Fibroblast of pulmonary artery (primary cell): Measurements from ENCODE around the gene CCSER1.
"Not testable (repeated sequence)": the region's sequence is repeated elsewhere in the genome, so short reads cannot be mapped to it uniquely, and the experiment has no call there.

Source experiments
- DNase-seq: peaks from one replicate; pipeline ENCODE4 v3.0.0-alpha.2; 2010; ENCODE audit warnings: low read depth
- H3K4me3 ChIP-seq: replicated peaks from 2 replicates; pipeline ENCODE4 v1.5.1; 2011; ENCODE audit warnings: low read depth, mild to moderate bottlenecking, control low read depth, low read length, moderate library complexity
- CTCF ChIP-seq: IDR thresholded peaks from 2 replicates; pipeline ENCODE4 v1.5.1; 2011; ENCODE audit warnings: mild to moderate bottlenecking, control low read depth, low read length, inconsistent platforms; ENCODE audit errors: missing control alignments

Gene CCSER1

GRCh38 chr4:91622925-91623602 lies 1495.9 kb downstream of the CCSER1 start:
- TF ChIP-seq CTCF: no peak
- H3K4me3 ChIP-seq: no peak overlapping the region
- DNase-seq: no peak

GRCh38 chr4:91623603-91623967 lies 1496.4 kb downstream of the CCSER1 start:
- not testable (repeated sequence) for DNase-seq, H3K4me3 ChIP-seq

GRCh38 chr4:91630054-91630453 lies 1502.9 kb downstream of the CCSER1 start:
- TF ChIP-seq CTCF: no peak
- H3K4me3 ChIP-seq: no peak overlapping the region
- no peak for DNase-seq

GRCh38 chr4:91630764-91631163 lies 1503.6 kb downstream of the CCSER1 start:
- TF ChIP-seq CTCF: no peak
- H3K4me3 ChIP-seq: no peak overlapping the region
- no peak for DNase-seq

- DNase-seq: no peak
- TF ChIP-seq CTCF: no peak
These were observed 1504.1 kb downstream of the CCSER1 start for GRCh38 chr4:91631335-91631734.

GRCh38 chr4:91636083-91636482 lies 1508.9 kb downstream of the CCSER1 start:
- no peak for DNase-seq
- H3K4me3 ChIP-seq: no peak overlapping the region
- TF ChIP-seq CTCF: no peak

More at GRCh38 chr4:91631335-91631734, 1504.1 kb downstream of the CCSER1 start:
- no peak overlapping the region for H3K4me3 ChIP-seq
